M059J (cell line): ENCODE results near the gene PRPF6. TPM values are rescaled to one million over a fixed set of nuclear protein-coding genes. Genes with fewer than 3 reads are reported as not detected.

Experiments
- DNase-seq: peaks from one replicate; pipeline ENCODE4 v3.0.0-alpha.2; 2012; ENCODE audit warnings: low read depth
- total RNA-seq: library from RNA; depleted of rRNA; stranded (reverse); fragments of >200 nt; shearing (Covaris generic); gene quantifications from 2 replicates; pipeline ENCODE4 v1.2.3, GENCODE V29; 2014; rRNA removed

The PRPF6 gene
- total RNA-seq, 1 experiment from 2014 or later, result 106 TPM

DNA sequence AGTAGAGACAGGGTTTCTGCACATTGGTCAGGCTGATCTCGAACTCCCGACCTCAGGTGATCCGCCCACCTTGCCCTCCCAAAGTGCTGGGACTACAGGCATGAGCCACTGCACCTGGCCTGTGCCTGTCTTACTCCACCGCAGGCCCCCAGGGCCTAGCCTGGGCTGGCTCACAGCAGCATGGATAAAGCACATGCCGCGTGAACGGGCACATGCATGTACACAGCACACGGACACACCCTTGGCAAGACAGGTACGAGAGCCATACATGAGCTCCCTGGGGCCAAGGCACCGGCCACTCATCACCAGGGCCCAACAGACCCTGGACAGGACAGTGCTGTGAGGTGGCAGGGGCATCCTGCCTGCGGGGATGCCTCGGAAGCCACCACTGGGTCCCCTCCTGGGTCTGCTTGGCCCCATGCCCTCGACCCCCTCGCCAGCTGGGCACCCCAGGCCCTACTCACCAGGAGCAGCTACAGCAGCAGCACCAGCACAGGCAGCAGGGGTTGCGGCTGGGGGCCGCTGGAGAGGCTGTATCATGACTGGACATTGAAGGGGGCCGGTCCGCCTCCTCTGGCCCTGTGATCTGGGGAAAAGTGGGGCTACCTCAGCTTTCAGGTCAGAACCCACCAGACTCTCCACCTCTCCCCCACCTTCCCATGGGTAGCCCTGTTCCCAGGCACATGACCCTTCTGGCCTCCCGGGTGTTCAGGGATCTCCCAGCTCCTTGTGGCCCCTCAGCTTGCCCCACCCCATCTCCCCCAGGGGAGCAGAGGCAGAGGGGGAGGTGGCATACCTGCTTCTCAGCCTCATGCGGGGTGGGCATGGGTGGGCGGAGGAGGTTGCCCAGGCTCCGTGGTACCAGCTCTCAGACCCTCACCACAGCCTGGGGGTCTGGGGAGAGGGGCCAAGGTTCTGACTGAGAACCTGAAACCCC, 95.4 kb downstream of the PRPF6 start:
- DNase-seq, result no peak

DNA sequence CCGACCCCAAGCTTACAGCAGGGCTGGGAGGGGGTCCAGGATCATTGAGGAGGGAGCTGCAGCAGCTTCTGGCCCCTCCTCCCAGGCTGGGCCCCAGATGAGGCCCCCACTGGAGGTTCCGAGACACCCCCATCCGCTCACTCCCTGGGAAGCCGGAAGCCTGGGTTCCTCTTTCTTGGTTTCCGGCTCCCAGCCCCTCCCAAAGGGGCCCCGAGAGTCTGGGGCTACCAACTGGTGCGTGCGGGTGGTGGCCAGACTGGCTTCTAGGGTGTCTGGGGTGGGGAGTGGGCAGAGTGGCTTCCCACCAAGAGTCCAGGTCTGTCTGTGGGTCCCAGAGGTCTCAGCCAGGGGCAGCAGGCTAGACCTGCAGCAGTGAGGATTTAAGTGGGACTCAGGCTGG, 96.2 kb downstream of the PRPF6 start:
- no peak for DNase-seq

DNA sequence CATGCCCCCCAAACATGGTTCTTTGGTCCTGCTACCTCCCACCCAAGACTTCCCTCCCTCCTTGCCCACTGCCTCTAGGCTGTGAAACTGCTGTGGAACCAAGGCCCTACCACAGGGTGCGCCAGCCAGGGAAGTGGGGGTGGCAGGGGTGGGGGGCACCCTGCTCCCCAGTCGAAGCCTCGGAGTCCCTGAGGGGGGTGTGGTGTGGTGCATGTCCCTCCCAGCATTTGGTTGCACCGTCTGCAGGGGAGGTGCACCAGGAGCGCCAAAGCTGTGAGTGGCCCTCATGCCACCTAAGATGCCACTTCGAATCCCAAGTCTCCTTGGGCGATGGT, 96.6 kb downstream of the PRPF6 start:
- DNase-seq, result no peak

DNA sequence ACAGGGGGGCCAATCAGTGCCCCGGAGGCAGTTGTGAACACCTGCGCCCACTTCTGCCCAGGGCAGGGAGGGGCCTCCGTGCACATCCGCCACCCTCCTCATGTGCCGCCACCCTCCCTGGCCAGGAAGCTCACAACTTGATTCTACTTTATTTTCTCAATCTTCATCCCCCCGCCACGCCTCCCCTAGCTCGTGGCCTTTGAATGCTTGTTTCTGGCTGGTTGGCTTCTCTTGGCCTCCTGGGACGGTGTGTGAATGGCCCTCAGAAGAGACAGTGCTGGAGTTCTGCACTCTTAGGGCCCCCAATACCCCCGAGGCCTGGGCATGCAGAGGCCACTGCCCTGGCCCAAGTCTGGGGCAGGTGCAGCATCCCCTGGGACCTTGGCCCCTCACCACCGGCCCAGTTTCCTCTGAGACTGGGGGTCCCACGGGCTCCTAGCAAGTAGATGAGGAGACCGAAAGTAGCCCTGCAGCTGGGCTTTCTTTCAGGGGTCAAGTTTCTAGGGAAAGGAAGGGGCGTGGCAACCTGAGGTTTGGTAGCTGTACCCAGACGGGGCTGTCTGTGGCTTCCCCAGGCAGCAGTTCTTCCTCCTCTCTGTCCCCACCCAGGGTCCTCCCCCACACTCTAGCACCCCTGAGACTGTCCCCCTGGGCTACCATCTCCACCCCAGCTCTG, 97.1 kb downstream of the PRPF6 start:
- no peak for DNase-seq

DNA sequence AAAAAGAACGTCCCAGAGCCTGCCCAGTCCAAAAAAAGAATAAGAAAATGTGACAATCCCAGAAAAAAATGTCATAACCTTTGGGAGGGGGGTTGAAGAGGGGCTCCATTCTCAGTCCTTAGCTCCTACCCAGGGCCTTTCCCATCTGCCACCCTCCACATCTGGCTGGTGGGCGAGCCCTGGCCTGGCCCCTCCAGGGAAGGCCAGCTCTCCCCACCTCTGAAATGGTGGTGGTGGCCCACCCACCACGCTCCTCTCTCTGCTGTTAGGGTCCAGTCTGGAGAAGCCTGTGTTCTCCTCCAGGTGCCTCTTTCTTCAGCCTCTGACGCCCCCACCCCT, 98.0 kb downstream of the PRPF6 start:
- DNase-seq, result no peak

DNA sequence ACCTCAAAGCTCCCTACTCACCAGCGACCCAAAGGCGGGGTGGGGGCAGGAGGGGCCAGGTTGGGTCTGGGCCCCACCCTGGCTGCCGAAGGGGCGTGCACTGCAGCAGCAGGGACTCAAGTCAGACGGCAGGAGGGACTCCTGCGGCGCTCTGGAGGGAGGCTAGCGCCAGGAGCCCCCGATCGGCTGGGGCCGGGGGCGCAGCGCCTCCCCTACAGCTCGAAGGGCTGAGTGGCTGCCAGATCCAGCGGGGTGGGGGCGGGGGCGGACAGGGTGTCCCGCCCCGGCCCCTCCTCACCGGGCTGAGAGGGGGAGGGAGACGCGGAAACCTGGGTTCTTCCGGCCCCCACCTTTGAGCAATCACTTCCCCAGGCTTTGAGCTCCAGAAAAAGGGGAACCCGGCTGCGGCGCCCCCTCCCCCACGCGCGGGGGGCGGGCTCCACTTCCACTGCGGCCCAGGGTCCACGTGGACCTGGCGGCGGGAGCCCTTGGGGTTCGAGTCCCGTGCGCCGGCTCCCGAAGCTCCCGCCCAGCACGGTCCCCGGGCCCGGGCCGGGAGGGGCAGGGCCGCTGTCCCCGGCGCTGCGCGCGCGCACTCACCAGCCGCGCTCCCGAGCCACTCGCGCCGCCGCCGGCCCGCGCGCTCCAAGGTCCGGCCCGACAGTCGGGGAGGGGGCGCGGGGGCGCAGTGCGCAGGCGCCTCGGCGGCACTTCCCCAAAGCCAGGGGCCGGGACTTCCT, 98.5 kb downstream of the PRPF6 start, which contains the start of gene RGS19:
Gene RGS19, minus strand, starts transcription at position 246 of the 740 bp plus-strand sequence. CDS start 2,632 bp downstream, outside the sequence.
- peak; percentile 70 for DNase-seq

DNA sequence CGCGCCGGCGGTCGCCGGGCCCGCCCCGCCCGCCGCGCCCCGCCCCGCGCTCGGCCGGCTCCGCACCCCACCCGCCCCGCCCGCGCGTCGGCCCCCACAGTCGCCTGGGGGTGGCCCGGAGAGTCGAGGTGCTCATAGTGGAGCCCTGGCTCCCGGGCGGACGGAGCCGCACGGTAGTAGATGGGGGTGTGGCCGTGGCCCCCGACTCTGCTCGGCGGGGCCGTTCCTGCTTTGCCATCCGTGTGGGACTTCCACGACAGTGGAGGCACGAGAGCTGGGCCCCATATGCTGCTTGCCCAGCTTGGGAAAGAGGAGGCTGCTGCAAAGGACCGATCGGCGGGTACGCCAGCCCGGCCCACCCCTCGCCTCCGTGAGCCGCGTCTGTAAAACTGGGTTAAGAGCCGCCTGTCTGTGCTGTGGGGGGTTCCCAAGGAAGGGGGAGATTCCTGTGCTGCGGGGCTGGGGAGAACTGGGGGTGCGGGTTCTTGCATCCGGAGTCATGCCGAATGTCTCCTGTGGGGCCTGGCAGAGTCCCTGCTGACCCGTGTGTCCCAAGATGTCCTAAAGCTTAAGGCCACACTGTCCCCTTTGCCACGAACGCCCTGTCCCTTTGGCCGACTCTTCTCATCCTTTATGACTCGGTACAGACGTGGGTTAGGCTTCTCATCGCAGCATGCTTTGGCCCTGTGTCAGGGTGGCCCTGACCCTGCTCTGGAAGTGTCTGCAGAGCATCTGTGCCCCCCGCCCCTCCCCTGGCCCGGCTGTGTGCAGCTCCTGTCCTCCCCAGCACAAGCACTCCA, 99.3 kb downstream of the PRPF6 start, which contains the start of gene OPRL1:
Gene OPRL1, plus strand, starts transcription at position 70 of the 800 bp plus-strand sequence. CDS start 12,639 bp downstream, outside the sequence.
- DNase-seq, result no peak

DNA sequence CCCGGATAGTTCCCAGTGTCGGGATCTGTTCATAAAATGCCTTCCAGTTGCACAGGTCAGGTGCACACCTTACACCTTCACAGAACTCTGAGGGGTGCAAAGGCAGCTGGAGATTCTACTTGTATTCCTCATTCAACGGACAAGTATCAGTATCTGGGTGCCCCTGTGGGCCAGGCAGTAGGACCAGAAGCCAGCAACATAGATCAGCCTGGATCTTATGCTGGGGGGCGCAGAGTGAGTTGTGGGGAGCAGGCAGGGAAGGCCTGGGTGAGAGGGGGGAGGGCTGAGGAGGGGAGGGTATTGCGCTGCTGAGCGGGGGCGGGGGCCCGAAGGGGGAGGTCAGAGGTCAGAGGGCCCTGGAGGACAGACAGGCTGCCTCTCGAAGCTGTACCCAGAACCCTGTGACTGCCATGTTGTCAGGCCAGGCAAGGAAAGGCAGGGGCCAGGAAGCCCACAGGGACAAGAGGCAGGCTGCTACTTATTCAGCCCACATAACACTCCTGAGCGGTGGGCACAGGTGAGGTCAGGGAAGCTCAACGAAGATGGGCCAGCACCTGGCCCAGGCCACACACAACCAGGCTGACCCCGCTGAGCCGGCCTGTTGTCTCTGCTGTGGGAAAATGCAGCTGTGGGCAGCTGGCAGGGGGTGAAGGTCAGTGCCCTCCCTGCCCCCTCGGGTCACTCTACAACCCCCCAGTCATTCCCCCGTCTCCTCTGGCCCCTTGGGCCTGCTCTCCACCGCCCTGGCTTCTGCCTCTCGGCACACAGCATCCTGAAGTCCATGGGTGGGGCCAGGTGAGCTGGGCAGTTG, 100.1 kb downstream of the PRPF6 start:
- no peak for DNase-seq

DNA sequence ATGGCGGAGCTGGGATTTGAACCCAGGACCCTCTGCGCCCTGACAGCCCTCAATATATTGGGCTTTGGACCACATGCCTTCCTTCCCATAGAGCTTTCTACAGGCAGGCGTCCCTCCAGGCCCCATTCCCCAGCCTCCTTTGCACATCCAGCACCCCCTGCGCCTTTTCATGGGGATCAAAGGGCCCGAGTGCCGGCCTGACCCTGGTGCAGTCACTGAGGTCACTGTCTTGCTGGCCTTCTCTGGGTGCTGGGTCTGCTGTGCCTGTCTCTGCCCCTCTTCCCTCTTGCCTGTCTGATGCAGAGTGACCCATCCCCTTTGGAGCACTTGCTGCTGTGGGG, 100.7 kb downstream of the PRPF6 start:
- no peak for DNase-seq

DNA sequence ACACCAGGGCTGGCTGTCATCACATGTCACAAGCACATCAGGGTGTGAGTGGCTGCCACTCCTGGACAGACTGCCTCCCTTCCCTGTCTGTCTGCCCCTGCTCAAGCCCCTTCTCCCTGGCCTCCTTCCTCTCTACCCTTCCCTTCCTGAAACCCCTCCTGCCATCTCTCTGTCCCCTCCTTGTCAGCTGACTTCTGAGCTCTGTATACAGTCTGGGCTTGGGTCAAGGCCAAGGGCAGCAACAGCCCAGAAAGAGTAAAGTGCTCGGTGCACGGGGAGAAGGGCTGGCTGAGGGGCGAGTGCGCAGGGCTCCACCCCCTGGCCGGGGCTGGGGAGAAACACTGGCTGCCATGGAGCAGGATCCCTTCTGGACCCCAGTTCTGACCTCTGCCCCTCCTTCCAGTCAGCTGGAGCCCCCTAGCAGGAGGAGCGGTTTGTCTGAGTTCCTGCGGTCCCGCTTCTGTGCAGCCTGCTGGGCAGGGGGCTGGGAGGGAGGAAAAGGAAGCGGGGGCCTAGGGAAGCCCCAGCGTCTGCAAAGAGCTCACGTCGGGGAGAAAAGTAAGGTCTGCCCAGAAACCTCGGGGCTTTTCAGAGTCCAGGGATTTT, 101.3 kb downstream of the PRPF6 start:
- no peak for DNase-seq

Other genes starting within 250 kb of the PRPF6 start
- gene LIME1, start 244.5 kb upstream of the PRPF6 start, total RNA-seq, result 0.12 and 4.4 TPM in 2 replicates
- 36.9 and 59.3 TPM in 2 replicates for gene SLC2A4RG, start 241.4 kb upstream of the PRPF6 start, total RNA-seq
- gene ZBTB46, start 149.9 kb upstream of the PRPF6 start, total RNA-seq, result 2.5 and 3.1 TPM in 2 replicates
- gene ABHD16B, start 119.6 kb upstream of the PRPF6 start, total RNA-seq, result not detected in 2 replicates
- 130 and 152 TPM in 2 replicates for gene TPD52L2, start 115.9 kb upstream of the PRPF6 start, total RNA-seq
- 37.9 and 68.7 TPM in 2 replicates for gene DNAJC5, start 86.0 kb upstream of the PRPF6 start, total RNA-seq
- 23.9 and 32.2 TPM in 2 replicates for gene UCKL1, start 24.7 kb upstream of the PRPF6 start, total RNA-seq
- gene ZNF512B, start 11.2 kb upstream of the PRPF6 start, total RNA-seq, result 7.7 and 17.7 TPM in 2 replicates
- 0.42 and 1.2 TPM in 2 replicates for gene SAMD10, start 1.5 kb upstream of the PRPF6 start, total RNA-seq
- 0.02 TPM in 2 replicates for gene C20orf204, start 55.0 kb downstream of the PRPF6 start, total RNA-seq
- gene SOX18, start 68.5 kb downstream of the PRPF6 start, total RNA-seq, result not detected in 2 replicates
- gene TCEA2, start 82.1 kb downstream of the PRPF6 start, total RNA-seq, result 21.1 and 28.7 TPM in 2 replicates
- gene RGS19, start 98.4 kb downstream of the PRPF6 start, total RNA-seq, result 23.7 and 33.6 TPM in 2 replicates
- gene OPRL1, start 99.0 kb downstream of the PRPF6 start, total RNA-seq, result 0.59 TPM in 1 of 2 replicates, not detected in the other
- not detected in 2 replicates for gene LKAAEAR1, start 103.3 kb downstream of the PRPF6 start, total RNA-seq
- not detected in 2 replicates for gene NPBWR2, start 126.4 kb downstream of the PRPF6 start, total RNA-seq
- gene MYT1, start 183.3 kb downstream of the PRPF6 start, total RNA-seq, result not detected in 2 replicates